K562 (cell line): Measurements from ENCODE around the gene ARHGDIA. TPM values are rescaled to one million over a fixed set of nuclear protein-coding genes. Genes with fewer than 3 reads are reported as not detected.

Source experiments
- BCL6 ChIP-seq: fragments of 250-450 bp; sonication (Bioruptor Pico); IDR thresholded peaks from 2 replicates; pipeline ENCODE4 v1.4.0; 2020
- CAMTA2 ChIP-seq: fragments of 250-450 bp; sonication (Bioruptor Pico); conservative IDR thresholded peaks from 2 replicates; pipeline ENCODE4 v1.5.1; 2022
- CCAR2 ChIP-seq: fragments of 200-400 bp; formaldehyde crosslinking; IDR thresholded peaks from 2 replicates; pipeline ENCODE4 v1.6.1; 2017; ENCODE audit warnings: mild to moderate bottlenecking, low read depth, low read length
- E2F3 ChIP-seq: fragments of 250-450 bp; sonication (Bioruptor Pico); IDR thresholded peaks from 2 replicates; pipeline ENCODE4 v1.4.0; 2020; ENCODE audit warnings: mild to moderate bottlenecking
- EZH2 ChIP-seq: IDR thresholded peaks from 2 replicates; pipeline ENCODE4 v1.6.1; 2012; ENCODE audit warnings: low read depth, mild to moderate bottlenecking, inconsistent platforms, low read length, borderline replicate concordance
- HMG20B ChIP-seq: fragments of 250-450 bp; sonication (Bioruptor Pico); IDR thresholded peaks from 2 replicates; pipeline ENCODE4 v1.5.0; 2021; ENCODE audit warnings: mild to moderate bottlenecking
- KLF16 ChIP-seq: IDR thresholded peaks from 2 replicates; pipeline ENCODE4 v1.6.1; 2016; ENCODE audit warnings: antibody characterized with exemption
- MAZ ChIP-seq, 2 experiments: fragments of 450-650 bp in 1 of 2; sonication (generic) in 1 of 2; formaldehyde crosslinking; IDR thresholded peaks in 1 of 2; conservative IDR thresholded peaks in 1 of 2; 2 replicates each; pipeline versions ENCODE4 v1.4.0 to v1.5.0; 2020; ENCODE audit warnings: mild to moderate bottlenecking in 1 of 2, missing genetic modification reagents in 1 of 2
- PPARD ChIP-seq: fragments of 250-450 bp; sonication (Bioruptor Pico); IDR thresholded peaks from 2 replicates; pipeline ENCODE4 v1.8.0; 2022; ENCODE audit warnings: inconsistent platforms, mild to moderate bottlenecking, moderate library complexity
- PRMT5 ChIP-seq: sonication (generic); formaldehyde crosslinking; IDR thresholded peaks from 2 replicates; pipeline ENCODE4 v1.5.0; 2020; ENCODE audit warnings: missing genetic modification reagents
- RBM25 ChIP-seq: fragments of 200-400 bp; formaldehyde crosslinking; IDR thresholded peaks from 2 replicates; pipeline ENCODE4 v1.6.1; 2018; ENCODE audit warnings: low read length, low read depth, moderate library complexity; ENCODE audit not compliant: severe bottlenecking
- RHOXF2B ChIP-seq: fragments of 250-450 bp; sonication (Bioruptor Pico); conservative IDR thresholded peaks from 2 replicates; pipeline ENCODE4 v1.5.1; 2021
- SREBF2 ChIP-seq: sonication (generic); formaldehyde crosslinking; IDR thresholded peaks from 2 replicates; pipeline ENCODE4 v1.4.0; 2020; ENCODE audit warnings: mild to moderate bottlenecking, missing genetic modification reagents
- TRIM24 ChIP-seq, 2 experiments: fragments of 450-650 bp; IDR thresholded peaks; 2 replicates each; pipeline ENCODE4 v1.6.1; 2016
- ZC3H11A ChIP-seq: IDR thresholded peaks from 2 replicates; pipeline ENCODE4 v1.6.1; 2012; ENCODE audit warnings: low read depth, low read length, improper control_type of control experiment
- ZNF311 ChIP-seq: fragments of 250-450 bp; sonication (Bioruptor Pico); IDR thresholded peaks from 2 replicates; pipeline ENCODE4 v1.4.0; 2020; ENCODE audit warnings: mild to moderate bottlenecking, moderate library complexity
- polyA plus RNA-seq, 8 experiments: library from polyadenylated mRNA; depleted of rRNA in 4 of 8; stranded (reverse) in 5 of 8; unstranded in 3 of 8; fragments of >200 nt; fragmentation: Nextera tagmentation in 2 of 8; fragmentation: Illumina TruSeq in 1 of 8; extraction: Ambion mirVana in 2 of 8; extraction: Trizol in 1 of 8; gene quantifications; 2 replicates each; pipeline versions ENCODE4 v1.2.1 to v1.2.3, GENCODE V29; 2011 to 2014; ENCODE audit warnings: inconsistent platforms in 1 of 8, missing spikeins in 1 of 8
- total RNA-seq, 7 experiments: library from RNA; depleted of rRNA in 6 of 7; stranded (reverse); fragments of >200 nt in 6 of 7; fragmentation: Illumina TruSeq in 2 of 7; extraction: Trizol in 2 of 7; gene quantifications; 2 replicates each; pipeline versions ENCODE4 v1.2.1 to v1.2.3, GENCODE V29; 2011 to 2021; ENCODE audit warnings: low replicate concordance in 1 of 7
- TF ChIP-seq, protein P1 (sequence below): fragments of 250-450 bp; sonication (Bioruptor Pico); IDR thresholded peaks from 2 replicates; pipeline ENCODE4 v1.5.0; 2021; ENCODE audit warnings: mild to moderate bottlenecking, moderate library complexity
- TF ChIP-seq, protein P2 (sequence below): sonication (generic); formaldehyde crosslinking; IDR thresholded peaks from 2 replicates; pipeline ENCODE4 v1.8.0; 2022; ENCODE audit warnings: missing genetic modification reagents, mild to moderate bottlenecking, borderline replicate concordance

ARHGDIA gene
- total and polyA plus RNA-seq, 9 of the 15 experiments (the other 6 are each of a cell fraction or from before 2014, with no cell fraction given): 9.6 to 340 (median 97.6) TPM

DNA sequence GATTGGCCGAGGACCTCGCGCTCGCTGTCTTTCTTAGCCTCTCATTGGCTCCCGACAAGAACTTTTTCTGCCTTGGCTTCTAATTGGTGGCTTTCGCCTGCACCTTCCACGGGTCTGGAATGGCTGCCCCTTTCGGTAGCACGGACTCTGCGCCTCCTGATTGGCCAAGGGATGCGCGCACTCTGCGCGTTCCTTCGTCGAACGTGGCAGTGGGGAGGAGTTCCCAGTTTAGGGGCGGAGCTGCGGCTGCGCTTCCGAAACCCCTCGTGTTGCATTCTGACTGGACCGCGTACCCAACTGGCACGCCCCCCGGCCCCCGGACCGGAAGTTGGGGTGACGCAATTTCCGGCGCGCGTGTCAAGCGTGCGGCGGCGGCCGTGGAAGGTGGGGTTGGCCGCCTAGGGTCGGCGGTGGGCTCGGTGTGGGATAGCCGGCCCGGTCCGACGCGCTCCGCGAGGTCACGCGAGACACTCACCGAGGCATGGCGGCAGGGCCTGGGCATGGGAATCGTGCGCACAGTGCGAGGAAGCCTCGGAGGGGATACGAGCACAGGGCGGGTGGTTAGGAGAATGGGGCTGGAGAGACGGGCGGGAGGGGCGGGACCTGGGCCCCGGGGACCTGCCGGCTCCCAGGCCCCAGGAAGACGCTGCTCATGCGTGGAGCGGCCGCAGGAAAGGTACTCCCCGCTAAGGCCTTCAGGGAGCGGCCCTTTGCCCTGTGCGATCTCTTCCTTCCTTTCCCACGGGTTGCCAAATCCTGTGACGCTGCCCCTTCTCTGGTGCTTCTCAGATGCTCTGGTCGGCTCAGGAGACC is 10.2 kb downstream of the ARHGDIA start (continued):
- TF ChIP-seq, protein P1, sequence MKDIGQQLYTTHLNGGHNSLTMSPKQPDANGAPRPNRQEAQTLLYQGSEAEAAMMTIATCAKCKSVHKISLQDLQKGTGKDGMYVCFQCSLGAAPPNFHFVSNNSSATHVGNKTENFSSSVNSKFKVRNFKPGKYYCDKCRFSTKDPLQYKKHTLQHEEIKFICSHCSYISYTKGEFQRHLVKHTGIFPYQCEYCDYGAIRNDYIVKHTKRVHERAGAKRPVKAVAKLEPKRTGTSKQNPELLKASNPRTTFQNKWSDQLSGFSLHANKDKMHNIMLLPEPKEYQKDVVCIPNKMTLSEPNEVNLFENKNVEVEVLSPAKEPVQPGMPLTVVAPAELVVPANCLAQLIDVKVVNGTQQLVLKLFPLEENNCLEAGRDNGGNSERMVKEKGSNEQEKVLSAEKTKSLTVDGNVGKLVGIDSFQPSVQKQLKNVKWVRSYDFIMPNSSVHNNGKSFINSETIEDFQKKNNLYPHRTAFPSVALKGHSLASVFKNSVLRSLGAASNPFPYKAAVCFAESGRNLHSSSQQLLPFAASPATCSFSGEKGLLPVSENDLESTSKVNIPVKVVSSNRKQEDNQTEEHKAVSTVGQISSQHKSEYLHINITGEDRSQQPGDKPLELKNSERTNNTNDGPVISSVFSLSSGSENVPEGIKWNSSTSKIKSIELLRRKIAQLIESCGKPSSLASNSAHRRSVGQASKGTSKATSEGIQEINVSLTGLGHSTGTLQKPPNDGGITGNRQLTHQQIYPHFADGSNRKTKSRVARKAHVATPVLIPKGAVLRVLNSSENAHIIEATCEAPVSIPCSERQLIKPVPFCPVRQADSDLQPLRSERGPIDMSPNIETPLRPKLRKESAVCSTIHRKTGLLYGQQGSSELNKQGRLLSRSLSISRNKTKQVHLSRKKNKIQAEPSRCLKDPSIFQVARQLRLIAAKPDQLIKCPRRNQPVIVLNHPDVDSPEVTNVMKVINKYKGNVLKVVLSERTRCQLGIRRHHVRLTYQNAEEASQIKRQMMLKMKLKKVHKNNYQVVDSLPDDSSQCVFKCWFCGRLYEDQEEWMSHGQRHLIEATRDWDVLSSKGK (CRISPR knock-in tag): no peak
- peak; percentile 88 for TF ChIP-seq RBM25
- no peak for TF ChIP-seq ZC3H11A
- TF ChIP-seq TRIM24 (IDR thresholded peaks at IDR 0.05): no peak
- no peak for TF ChIP-seq CCAR2
- no peak for TF ChIP-seq CAMTA2 (CRISPR knock-in tag)
- no peak for TF ChIP-seq SREBF2 (CRISPR knock-in tag)
- TF ChIP-seq PPARD (CRISPR knock-in tag): peak; percentile 68; the same call in 1 of the 2 replicates
- TF ChIP-seq RHOXF2B: no peak
- peak; percentile 100 for TF ChIP-seq EZH2
- peak; percentile 72 to 82 for TF ChIP-seq MAZ (CRISPR knock-in tag; conservative IDR thresholded peaks at IDR 0.05 in 1 of 2, IDR thresholded peaks at IDR 0.05 in 1 of 2)
- TF ChIP-seq KLF16: no peak
- peak; percentile 96 for TF ChIP-seq E2F3 (CRISPR knock-in tag)
- peak; percentile 93 for TF ChIP-seq BCL6 (CRISPR knock-in tag)
- TF ChIP-seq HMG20B (CRISPR knock-in tag): no peak
- no peak for TF ChIP-seq PRMT5 (CRISPR knock-in tag)
- peak; percentile 97 for TF ChIP-seq ZNF311 (CRISPR knock-in tag)
- TF ChIP-seq, protein P2, sequence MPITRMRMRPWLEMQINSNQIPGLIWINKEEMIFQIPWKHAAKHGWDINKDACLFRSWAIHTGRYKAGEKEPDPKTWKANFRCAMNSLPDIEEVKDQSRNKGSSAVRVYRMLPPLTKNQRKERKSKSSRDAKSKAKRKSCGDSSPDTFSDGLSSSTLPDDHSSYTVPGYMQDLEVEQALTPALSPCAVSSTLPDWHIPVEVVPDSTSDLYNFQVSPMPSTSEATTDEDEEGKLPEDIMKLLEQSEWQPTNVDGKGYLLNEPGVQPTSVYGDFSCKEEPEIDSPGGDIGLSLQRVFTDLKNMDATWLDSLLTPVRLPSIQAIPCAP (CRISPR knock-in tag): no peak
